ENCODE measurements around the gene RETREG3. TPM values are rescaled to one million over a fixed set of nuclear protein-coding genes. Genes with fewer than 3 reads are reported as not detected.

Gene RETREG3
- total RNA-seq, 1 experiment from 2014 or later: 46.0 TPM

DNA sequence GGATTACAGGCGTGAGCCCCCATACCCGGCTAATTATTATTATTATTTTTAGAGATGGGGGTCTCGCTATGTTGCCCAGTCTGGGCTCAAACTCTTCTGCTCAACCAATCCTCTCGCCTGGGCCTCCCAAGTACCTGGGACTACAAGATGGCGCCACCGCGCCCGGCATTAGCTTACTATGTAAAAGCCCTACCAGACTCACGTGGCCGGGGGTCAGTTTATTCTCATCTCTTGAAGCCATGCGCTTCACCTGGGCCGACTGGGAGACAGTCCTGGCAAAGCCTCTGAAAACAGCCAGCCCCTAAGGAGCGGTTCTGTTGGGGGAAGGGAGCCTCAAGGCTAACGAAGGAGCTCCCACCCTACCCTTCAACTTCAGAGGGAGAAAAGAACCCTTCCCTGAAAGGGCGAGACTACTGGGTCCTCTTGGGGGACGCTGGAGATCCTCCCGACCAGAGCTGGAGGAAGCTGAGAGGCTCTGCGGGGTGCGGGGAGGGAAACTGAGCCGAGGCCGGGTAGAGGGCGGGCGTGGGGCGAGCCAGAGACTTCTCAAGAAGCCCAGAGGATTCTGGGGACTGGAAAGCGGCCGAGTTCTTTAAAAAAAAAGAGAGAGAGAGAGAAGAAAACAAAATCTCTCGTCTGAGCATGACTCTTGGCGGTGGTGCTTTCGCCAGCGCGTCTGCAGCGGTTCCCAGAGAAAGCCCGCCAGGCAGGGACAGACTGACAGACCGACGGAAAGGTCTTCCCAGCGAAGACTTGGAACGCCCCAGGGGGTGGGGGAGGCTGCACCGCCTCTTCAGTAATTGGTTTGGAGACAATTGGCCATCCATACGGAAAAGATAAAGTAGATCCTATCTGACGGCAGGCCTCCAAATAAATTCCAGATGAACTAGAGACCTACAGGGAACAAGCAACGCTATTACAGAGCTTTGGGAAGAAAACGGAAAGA lies 44.3 kb upstream of the RETREG3 start:
- intact Hi-C loops (cut with micrococcal nuclease): no loop called here
- H3K9me3 Mint-ChIP-seq (ENCODE audit: unreplicated experiment): no peaks in the 10 kb centered on the region
- no TSS peak for BruUV-seq (replicated peaks)
- no peak for DNase-seq (ENCODE audit: unreplicated experiment)
- no peak overlapping the region for H3K4me3 Mint-ChIP-seq (ENCODE audit: unreplicated experiment)
- POLR2A ChIA-PET: no interaction called here
- no peak overlapping the region for H3K27ac Mint-ChIP-seq (ENCODE audit: low read depth, unreplicated experiment)
- H3K27me3 Mint-ChIP-seq (ENCODE audit: insufficient read depth, unreplicated experiment): no peaks in the 10 kb centered on the region
- TF ChIP-seq, protein P1, sequence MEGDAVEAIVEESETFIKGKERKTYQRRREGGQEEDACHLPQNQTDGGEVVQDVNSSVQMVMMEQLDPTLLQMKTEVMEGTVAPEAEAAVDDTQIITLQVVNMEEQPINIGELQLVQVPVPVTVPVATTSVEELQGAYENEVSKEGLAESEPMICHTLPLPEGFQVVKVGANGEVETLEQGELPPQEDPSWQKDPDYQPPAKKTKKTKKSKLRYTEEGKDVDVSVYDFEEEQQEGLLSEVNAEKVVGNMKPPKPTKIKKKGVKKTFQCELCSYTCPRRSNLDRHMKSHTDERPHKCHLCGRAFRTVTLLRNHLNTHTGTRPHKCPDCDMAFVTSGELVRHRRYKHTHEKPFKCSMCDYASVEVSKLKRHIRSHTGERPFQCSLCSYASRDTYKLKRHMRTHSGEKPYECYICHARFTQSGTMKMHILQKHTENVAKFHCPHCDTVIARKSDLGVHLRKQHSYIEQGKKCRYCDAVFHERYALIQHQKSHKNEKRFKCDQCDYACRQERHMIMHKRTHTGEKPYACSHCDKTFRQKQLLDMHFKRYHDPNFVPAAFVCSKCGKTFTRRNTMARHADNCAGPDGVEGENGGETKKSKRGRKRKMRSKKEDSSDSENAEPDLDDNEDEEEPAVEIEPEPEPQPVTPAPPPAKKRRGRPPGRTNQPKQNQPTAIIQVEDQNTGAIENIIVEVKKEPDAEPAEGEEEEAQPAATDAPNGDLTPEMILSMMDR (IDR thresholded peaks at IDR 0.05; ENCODE audit: unreplicated experiment): no peak
- CTCF ChIA-PET: interaction anchor here (0.6 kb wide), 1 partner anchor 42 kb away, joined by 3 read pairs; no protein-coding TSS in a partner anchor
- no peaks in the 10 kb centered on the region for H3K4me1 Mint-ChIP-seq (ENCODE audit: insufficient read depth, unreplicated experiment)
- H3K36me3 Mint-ChIP-seq (ENCODE audit: insufficient read depth, unreplicated experiment): no peaks in the 10 kb centered on the region

DNA sequence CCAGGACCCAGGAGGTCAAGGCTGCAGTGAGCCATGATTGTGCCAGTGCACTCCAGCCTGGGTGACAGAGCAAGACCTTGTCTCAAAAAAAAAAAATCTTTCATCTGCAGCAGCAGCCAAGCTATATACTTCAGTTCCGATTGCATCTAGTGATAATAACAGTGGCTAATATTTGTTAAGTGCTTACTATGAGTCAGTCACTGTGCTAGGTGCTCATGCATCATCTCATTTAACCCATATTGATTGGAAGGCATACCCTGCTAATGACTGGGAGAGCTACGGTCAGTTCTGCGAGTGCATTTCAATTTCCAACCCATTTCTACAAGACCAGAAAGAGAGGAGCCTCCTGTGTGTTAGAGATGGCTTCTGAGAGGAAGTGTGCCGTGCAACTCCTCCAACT lies 42.2 kb upstream of the RETREG3 start:
- Mint-ChIP-seq H3K4me1 (ENCODE audit: insufficient read depth, unreplicated experiment) (no peaks in the 10 kb centered on the region), H3K4me3 (ENCODE audit: unreplicated experiment) (no peak overlapping the region), H3K9me3 (ENCODE audit: unreplicated experiment) (no peaks in the 10 kb centered on the region), H3K27ac (ENCODE audit: low read depth, unreplicated experiment) (no peak overlapping the region), H3K36me3 (ENCODE audit: insufficient read depth, unreplicated experiment) (no peaks in the 10 kb centered on the region), H3K27me3 (ENCODE audit: insufficient read depth, unreplicated experiment) (no peaks in the 10 kb centered on the region)
- TF ChIP-seq, protein P1 (IDR thresholded peaks at IDR 0.05; ENCODE audit: unreplicated experiment): no peak
- no TSS peak for BruUV-seq (replicated peaks)
- DNase-seq (ENCODE audit: unreplicated experiment): no peak
- intact Hi-C loops (cut with micrococcal nuclease): no loop called here
- POLR2A ChIA-PET: interaction anchor here (0.6 to 0.8 kb wide), 2 partner anchors 11 to 71 kb away, joined by 3 read pairs; no protein-coding TSS in a partner anchor
- CTCF ChIA-PET: interaction anchor here (0.6 to 0.9 kb wide), 3 partner anchors 12 to 817 kb away, joined by 3 to 7 read pairs (median 3); no protein-coding TSS in a partner anchor

DNA sequence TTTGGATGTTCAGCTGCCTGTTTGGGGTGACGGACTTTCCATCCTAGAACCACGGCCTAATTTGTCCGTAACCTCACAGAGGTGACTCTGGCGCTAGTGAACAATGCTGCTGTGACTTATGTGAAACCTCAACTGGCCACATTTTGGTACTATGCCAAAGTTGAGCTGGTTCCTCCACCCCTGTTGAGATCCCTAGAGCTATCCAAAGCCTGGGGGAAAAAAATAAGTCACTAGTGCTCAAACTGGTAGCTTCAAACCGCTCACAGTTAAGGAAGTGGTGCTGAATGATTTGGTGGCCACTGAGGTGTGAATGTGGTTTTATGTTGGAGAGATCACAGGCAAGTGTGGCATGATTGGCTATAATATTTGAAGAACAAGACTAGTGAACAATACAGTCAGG lies 38.6 kb upstream of the RETREG3 start:
- no peak overlapping the region for H3K27ac Mint-ChIP-seq (ENCODE audit: low read depth, unreplicated experiment)
- CTCF ChIA-PET: interaction anchor here (0.6 to 2.0 kb wide), 2 partner anchors 24 to 91 kb away, joined by 4 to 6 read pairs; no protein-coding TSS in a partner anchor
- H3K4me1 Mint-ChIP-seq (ENCODE audit: insufficient read depth, unreplicated experiment): no peaks in the 10 kb centered on the region
- intact Hi-C loops (cut with micrococcal nuclease): no loop called here
- H3K9me3 Mint-ChIP-seq (ENCODE audit: unreplicated experiment): no peaks in the 10 kb centered on the region
- POLR2A ChIA-PET: interaction anchor here (1.4 to 1.6 kb wide), 2 partner anchors 12 to 24 kb away, joined by 4 read pairs; partner anchors contain the start of gene TUBG2
- H3K4me3 Mint-ChIP-seq (ENCODE audit: unreplicated experiment): no peak overlapping the region
- no peak for DNase-seq (ENCODE audit: unreplicated experiment)
- peaks cover 5% of the 10 kb centered on the region for H3K27me3 Mint-ChIP-seq (ENCODE audit: insufficient read depth, unreplicated experiment)
- TF ChIP-seq, protein P1 (IDR thresholded peaks at IDR 0.05; ENCODE audit: unreplicated experiment): no peak
- no TSS peak for BruUV-seq (replicated peaks)
- H3K36me3 Mint-ChIP-seq (ENCODE audit: insufficient read depth, unreplicated experiment): no peaks in the 10 kb centered on the region

DNA sequence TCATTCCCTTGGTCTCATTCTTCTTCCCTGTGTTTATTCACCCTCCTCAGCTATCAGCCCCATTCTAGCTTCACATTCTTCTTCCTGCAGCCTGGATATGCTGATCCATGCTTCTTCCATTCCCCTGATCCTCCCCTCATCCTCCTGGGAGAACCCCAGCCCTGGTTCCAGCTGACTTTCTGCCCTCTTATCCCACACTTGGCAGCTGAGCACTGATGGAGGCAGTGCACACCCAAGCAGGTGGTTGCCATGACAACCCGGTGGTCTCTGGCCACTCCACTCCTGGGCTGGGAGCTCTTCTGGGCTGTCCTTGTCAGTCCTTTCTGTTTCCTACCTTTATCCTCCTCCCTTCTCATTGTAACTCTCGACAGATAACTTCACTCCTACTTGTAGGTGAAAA lies 33.2 kb upstream of the RETREG3 start:
- no peaks in the 10 kb centered on the region for H3K4me1 Mint-ChIP-seq (ENCODE audit: insufficient read depth, unreplicated experiment)
- BruUV-seq (replicated peaks): no TSS peak
- ChIA-PET CTCF (interaction anchor here (0.6 to 0.9 kb wide), 2 partner anchors 12 to 608 kb away, joined by 3 read pairs; no protein-coding TSS in a partner anchor), POLR2A (interaction anchor here (1.2 kb wide), 1 partner anchor 33 kb away, joined by 5 read pairs; the partner anchor contains the start of genes RETREG3 and TUBG1)
- no peaks in the 10 kb centered on the region for H3K36me3 Mint-ChIP-seq (ENCODE audit: insufficient read depth, unreplicated experiment)
- no peak for DNase-seq (ENCODE audit: unreplicated experiment)
- TF ChIP-seq, protein P1 (IDR thresholded peaks at IDR 0.05; ENCODE audit: unreplicated experiment): no peak
- intact Hi-C loops (cut with micrococcal nuclease): no loop called here
- no peaks in the 10 kb centered on the region for H3K9me3 Mint-ChIP-seq (ENCODE audit: unreplicated experiment)
- H3K27me3 Mint-ChIP-seq (ENCODE audit: insufficient read depth, unreplicated experiment): peaks cover 16% of the 10 kb centered on the region
- no peak overlapping the region for H3K4me3 Mint-ChIP-seq (ENCODE audit: unreplicated experiment)
- H3K27ac Mint-ChIP-seq (ENCODE audit: low read depth, unreplicated experiment): no peak overlapping the region

Data from MCF 10A (cell line).